GM19372 (cell line): ENCODE data around the gene PRKAR1B.
"Not testable (repeated sequence)": the region's sequence is repeated elsewhere in the genome, so short reads cannot be mapped to it uniquely, and the experiment has no call there.

Experiments
- ATAC-seq: cut with Tn5 transposase; IDR thresholded peaks from one replicate; pipeline ENCODE4 v1.9.1; 2021; ENCODE audit warnings: mild to moderate bottlenecking, low read depth, moderate library complexity; ENCODE audit not compliant: unreplicated experiment

Gene PRKAR1B

DNA sequence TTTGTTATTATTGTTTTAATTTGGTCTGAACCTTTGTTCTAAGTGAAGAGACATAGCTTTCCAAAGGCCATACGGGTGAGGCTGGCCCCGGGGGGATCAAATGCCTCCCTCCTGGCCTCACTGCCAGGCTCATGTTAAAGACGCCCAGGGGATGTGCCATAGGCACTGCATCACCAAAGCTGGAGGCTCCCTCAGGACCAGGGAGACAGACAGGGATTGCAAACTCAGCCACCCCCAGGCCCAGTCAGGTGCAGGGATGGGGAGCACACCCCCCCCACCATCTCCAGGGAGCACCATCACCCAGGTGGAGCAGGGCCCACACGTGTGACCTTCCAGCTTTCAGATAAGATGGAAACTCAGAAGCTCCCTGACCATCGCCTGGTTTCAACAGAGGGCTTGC, 96.5 kb downstream of the PRKAR1B start:
- no peak for ATAC-seq

GRCh38 chr7:630111-630511, 97.0 kb downstream of the PRKAR1B start:
- no peak for ATAC-seq

GRCh38 chr7:628826-629225, 98.3 kb downstream of the PRKAR1B start:
- ATAC-seq = no peak

DNA sequence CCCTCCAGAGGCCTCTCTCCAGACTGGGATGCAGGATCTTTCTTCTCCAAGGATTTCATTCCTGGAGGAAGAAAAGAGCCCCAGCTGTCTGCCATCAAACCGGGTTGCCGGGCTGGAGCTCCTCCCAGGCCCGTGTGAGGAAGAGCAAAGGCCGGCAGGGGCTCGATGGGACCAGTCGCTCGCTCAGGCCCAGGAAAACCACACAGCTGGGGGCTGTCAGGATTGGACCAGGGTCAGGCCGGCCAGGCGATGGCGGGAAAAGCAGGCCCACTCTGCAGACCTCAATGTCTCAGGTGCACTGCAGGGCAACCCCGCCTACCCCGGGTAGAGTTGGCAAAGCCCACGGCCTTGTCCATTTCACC, 98.7 kb downstream of the PRKAR1B start:
- no peak for ATAC-seq

DNA sequence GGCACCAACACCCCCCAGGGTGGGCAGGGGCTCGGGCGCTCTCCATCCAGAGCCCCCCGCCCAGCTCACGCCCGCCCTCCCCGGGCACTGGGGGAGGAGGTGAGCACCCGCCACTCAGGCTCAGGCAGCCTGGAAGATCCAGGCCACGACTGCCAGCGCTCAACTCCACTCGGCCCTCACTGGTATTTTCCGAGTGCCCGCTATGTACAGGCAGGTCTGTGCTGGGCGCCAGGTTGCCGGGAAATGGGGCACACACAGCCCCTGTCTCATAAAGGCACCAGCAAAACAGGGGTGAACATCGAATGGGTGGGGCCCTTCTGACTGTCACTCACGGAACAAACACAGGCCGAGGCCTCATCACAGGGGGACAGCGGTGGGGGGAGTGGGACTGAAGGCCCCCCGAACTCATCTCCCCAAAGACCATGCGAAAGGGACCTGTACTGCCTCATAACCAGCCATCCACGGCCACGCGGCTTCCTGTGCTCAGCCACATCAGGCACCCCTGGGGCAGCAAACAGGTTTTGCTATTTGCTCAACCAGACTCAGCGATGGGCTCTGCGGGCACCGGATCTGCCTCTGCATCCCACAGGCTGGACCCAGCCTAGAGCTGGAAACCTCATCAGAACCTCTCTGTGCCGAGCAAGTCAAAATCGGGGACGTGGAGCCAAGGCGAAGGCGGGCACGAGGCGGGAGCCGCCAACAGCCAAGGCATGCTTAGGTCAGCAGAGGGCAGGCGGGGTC, 99.2 kb downstream of the PRKAR1B start:
- ATAC-seq = no peak

- no peak for ATAC-seq
These were observed 101.6 kb downstream of the PRKAR1B start for GRCh38 chr7:625376-625971.

DNA sequence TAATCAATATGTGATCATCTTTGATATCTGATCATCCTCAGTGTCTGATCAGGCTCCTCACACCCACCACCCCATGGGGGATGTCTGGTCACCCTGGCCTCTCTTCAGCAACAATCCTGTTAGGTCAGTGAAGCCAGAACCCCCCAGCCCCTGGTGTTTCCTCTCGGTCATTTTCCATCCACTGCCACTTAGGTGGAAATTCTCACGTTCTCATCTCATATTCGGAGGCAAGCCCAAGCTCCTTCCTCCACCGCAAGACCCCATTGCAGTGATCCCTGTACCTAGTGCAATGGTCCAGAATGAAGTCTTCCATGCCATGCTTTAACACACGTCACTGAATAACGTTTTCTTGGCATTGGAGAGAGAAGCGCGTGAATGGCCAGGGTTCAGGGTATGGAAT, 103.6 kb downstream of the PRKAR1B start:
- no peak for ATAC-seq

DNA sequence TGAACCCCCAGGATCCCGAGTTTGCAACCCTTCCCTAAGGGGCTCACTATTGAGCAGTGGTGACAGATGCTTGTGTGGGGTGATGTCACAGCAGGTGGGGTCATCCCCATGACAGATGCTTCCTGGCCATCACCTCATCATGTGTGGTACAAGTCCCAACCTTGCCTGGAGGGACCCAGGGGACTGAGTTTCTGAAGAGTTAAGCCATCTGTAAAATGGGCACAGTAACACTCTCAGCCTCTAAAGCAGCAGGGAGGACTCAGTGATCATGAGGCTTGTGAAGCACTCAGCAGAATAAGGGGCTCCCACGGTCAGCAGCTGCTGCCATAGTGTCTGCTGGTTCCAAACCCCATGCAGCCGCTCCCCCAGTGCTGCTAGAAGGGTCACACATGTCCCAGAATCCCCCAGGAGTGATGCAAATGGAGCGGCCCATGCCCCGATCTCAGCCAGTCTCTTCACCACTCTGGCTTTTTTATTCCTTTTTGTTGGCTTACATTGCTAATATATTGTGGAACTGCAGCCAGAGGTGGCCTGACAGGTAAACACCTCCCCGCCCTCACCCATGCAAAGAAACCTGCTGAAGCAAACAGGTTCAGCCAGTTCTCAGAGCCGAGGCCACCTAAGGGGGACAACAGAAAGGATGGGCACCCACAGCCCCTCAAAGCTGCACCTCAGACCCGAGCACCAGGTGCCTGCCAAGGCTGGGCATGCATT, 105.4 kb downstream of the PRKAR1B start:
- ATAC-seq = no peak

- no peak for ATAC-seq
These were observed 106.2 kb downstream of the PRKAR1B start for GRCh38 chr7:620885-621284.

DNA sequence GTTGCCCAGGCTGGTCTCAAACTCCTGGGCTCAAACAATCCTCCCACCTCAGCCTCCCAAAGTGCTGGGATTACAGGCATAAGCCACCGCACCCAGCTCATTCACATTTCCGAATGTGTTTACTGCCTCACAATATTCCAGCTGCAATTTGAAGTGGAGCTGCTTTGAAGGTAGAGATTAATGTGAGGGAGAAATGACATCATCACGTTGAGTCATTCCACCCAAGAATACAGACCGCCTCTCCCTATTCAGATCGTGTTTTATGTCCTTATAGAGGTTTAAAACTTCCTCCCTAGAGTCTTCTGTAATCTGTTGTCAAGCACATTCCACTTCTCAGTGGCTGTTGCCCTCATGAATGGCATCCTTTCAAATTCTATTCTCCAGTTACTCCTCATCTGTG, 107.0 kb downstream of the PRKAR1B start:
- ATAC-seq = no peak

- ATAC-seq = no peak
These were observed 107.7 kb downstream of the PRKAR1B start for GRCh38 chr7:619368-619840.

GRCh38 chr7:618539-619367, 108.3 kb downstream of the PRKAR1B start:
- ATAC-seq = no peak

- no peak for ATAC-seq
These were observed 109.2 kb downstream of the PRKAR1B start for GRCh38 chr7:617614-618538.

- ATAC-seq = no peak
These were observed 113.5 kb downstream of the PRKAR1B start for GRCh38 chr7:613442-614140.

GRCh38 chr7:611837-612236, 115.2 kb downstream of the PRKAR1B start:
- not testable (repeated sequence) for ATAC-seq

- no peak for ATAC-seq
These were observed 115.7 kb downstream of the PRKAR1B start for GRCh38 chr7:611281-611810.

DNA sequence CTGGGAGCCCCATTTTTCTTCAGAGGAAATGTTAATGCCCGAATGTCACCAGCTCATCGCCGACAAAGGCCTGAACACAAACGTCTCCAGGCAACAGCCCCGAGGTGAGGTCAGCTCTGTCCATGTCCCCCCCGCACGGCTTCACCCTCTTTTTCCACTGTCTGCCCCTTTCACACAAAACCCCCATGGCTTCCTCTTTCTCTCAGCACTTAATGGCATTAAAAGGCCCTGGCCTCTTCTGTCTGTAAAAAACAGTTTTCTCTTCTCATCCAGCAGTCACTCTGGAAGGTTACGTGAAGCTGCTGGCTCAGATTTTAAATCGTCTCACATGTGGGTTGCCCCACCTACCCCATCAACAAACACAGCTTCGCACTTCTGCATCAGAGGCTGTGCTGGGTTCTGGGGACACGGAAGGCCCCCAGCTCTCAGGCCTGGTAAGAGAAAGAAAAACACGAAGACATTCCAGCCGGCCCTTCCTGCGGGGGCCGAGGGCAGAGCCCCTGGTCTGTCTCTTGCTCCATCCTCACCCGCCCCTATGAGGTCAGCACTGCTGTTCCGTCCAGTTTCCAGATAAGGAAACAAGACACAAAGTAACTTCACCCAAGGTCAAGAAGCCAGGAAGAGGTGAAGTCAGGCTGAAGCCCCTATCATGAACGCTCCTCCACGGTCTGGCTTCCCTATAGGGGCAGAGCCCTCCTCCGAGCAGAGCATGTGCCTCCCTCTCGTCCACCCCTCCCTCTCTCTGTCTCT, 116.4 kb downstream of the PRKAR1B start:
- no peak for ATAC-seq

DNA sequence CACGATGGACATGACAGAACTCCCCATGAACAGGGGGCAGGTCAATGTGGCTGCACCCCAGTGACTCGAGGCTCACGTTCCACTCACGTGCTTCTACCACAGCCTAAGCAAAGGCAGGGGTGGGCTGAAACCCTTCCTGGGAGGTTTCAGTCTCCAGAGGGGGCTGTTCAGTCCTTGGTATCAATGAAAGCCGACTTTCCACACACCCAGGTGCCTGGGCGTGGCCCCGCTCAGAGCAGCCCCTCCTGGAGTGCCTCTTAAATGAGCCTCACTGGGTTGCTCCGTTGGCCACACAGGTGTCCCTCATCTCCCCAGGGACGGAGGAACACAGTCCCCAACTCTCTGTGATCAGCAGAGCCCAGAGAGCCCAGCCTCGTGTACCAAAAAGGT, 116.9 kb downstream of the PRKAR1B start:
- no peak for ATAC-seq
